GM23338 (cell line): ENCODE data around the gene SLC37A1. TPM values are rescaled to one million over a fixed set of nuclear protein-coding genes. Genes with fewer than 3 reads are reported as not detected.

Experiments
- ATAC-seq: fragments of 200-7000 bp; cut with Tn5 transposase; 3 replicates; pipeline ENCODE4 v1.9.1; 2020
- DNase-seq: peaks from one replicate; pipeline ENCODE4 v3.0.0-alpha.2; 2015; ENCODE audit warnings: low spot score
- H2AFZ ChIP-seq: fragments of 200-600 bp; sonication (generic); 2 replicates; pipeline ENCODE4 v1.8.0; 2016; ENCODE audit warnings: antibody characterized with exemption, mild to moderate bottlenecking, moderate library complexity
- H3F3A ChIP-seq: fragments of 200-600 bp; sonication (generic); replicated peaks from 2 replicates; pipeline ENCODE4 v1.8.0; 2017; ENCODE audit warnings: antibody characterized with exemption, mixed run types, low read depth
- H3K27ac ChIP-seq: fragments of 200-600 bp; sonication (generic); 2 replicates; pipeline ENCODE4 v1.6.1; 2016; ENCODE audit warnings: low read depth
- H3K27me3 ChIP-seq: fragments of 200-600 bp; sonication (generic); 2 replicates; pipeline ENCODE4 v1.8.0; 2016; ENCODE audit warnings: mild to moderate bottlenecking, mixed run types, moderate library complexity; ENCODE audit not compliant: insufficient read depth
- H3K36me3 ChIP-seq: fragments of 200-600 bp; sonication (generic); 2 replicates; pipeline ENCODE4 v1.8.0; 2016; ENCODE audit warnings: mild to moderate bottlenecking; ENCODE audit not compliant: insufficient read depth
- H3K4me1 ChIP-seq: fragments of 200-600 bp; sonication (generic); 2 replicates; pipeline ENCODE4 v1.8.0; 2016; ENCODE audit warnings: mild to moderate bottlenecking, moderate library complexity; ENCODE audit not compliant: insufficient read depth
- H3K4me2 ChIP-seq: fragments of 200-600 bp; sonication (generic); 2 replicates; pipeline ENCODE4 v1.7.1; 2017; ENCODE audit warnings: mixed run types
- H3K4me3 ChIP-seq: fragments of 200-600 bp; sonication (generic); 2 replicates; pipeline ENCODE4 v1.6.1; 2016; ENCODE audit warnings: mixed run types
- H3K79me2 ChIP-seq: fragments of 200-600 bp; sonication (generic); replicated peaks from 2 replicates; pipeline ENCODE4 v1.8.0; 2017; ENCODE audit warnings: mild to moderate bottlenecking; ENCODE audit not compliant: insufficient read depth
- H3K9me2 ChIP-seq: fragments of 200-600 bp; sonication (generic); 2 replicates; pipeline ENCODE4 v1.8.0; 2017; ENCODE audit not compliant: insufficient read depth
- H4K20me1 ChIP-seq: fragments of 200-600 bp; sonication (generic); replicated peaks from 2 replicates; pipeline ENCODE4 v1.8.0; 2017; ENCODE audit warnings: mild to moderate bottlenecking; ENCODE audit not compliant: insufficient read depth
- H3K27ac Mint-ChIP-seq: 2 replicates; pipeline ENCODE4 v1.8.0; 2020; ENCODE audit warnings: inconsistent platforms, mild to moderate bottlenecking, moderate library complexity, mixed read lengths
- H3K27me3 Mint-ChIP-seq: 3 replicates; pipeline ENCODE4 v1.8.0; 2022; ENCODE audit warnings: low read depth, mild to moderate bottlenecking, moderate library complexity, mixed read lengths, inconsistent platforms; ENCODE audit not compliant: insufficient read depth, poor library complexity
- H3K36me3 Mint-ChIP-seq: 3 replicates; pipeline ENCODE4 v1.8.0; 2021; ENCODE audit warnings: low read depth, mild to moderate bottlenecking, inconsistent platforms, moderate library complexity, mixed read lengths
- H3K4me1 Mint-ChIP-seq: 3 replicates; pipeline ENCODE4 v1.8.0; 2020; ENCODE audit warnings: mild to moderate bottlenecking, inconsistent platforms, mixed read lengths
- H3K4me3 Mint-ChIP-seq: 3 replicates; pipeline ENCODE4 v1.8.0; 2021; ENCODE audit warnings: moderate library complexity, mild to moderate bottlenecking, inconsistent platforms, mixed read lengths
- H3K9me3 Mint-ChIP-seq: 3 replicates; pipeline ENCODE4 v1.8.0; 2020; ENCODE audit warnings: moderate library complexity, mild to moderate bottlenecking, inconsistent platforms, mixed read lengths
- ETS1 ChIP-seq: IDR thresholded peaks from 2 replicates; pipeline ENCODE4 v1.6.1; 2016; ENCODE audit warnings: antibody characterized with exemption
- EZH2 ChIP-seq: fragments of 200-600 bp; sonication (generic); IDR thresholded peaks from one replicate; pipeline ENCODE4 v1.8.0; 2017; ENCODE audit warnings: antibody characterized with exemption, mild to moderate bottlenecking, low read depth; ENCODE audit not compliant: unreplicated experiment
- JUNB ChIP-seq: IDR thresholded peaks from one replicate; pipeline ENCODE4 v1.6.1; 2016; ENCODE audit warnings: antibody characterized with exemption; ENCODE audit not compliant: unreplicated experiment
- NANOG ChIP-seq: IDR thresholded peaks from 2 replicates; pipeline ENCODE4 v1.6.1; 2016; ENCODE audit warnings: antibody characterized with exemption, borderline replicate concordance
- POLR2AphosphoS5 ChIP-seq: IDR thresholded peaks from 2 replicates; pipeline ENCODE4 v1.6.1; 2016; ENCODE audit warnings: antibody characterized with exemption, low read depth
- REST ChIP-seq: IDR thresholded peaks from one replicate; pipeline ENCODE4 v1.6.1; 2018; ENCODE audit warnings: antibody characterized with exemption; ENCODE audit not compliant: unreplicated experiment
- STAT1 ChIP-seq: IDR thresholded peaks from one replicate; pipeline ENCODE4 v1.6.1; 2016; ENCODE audit warnings: antibody characterized with exemption; ENCODE audit not compliant: unreplicated experiment
- ZNF331 ChIP-seq: fragments of 250-450 bp; sonication (Bioruptor Pico); IDR thresholded peaks from 2 replicates; pipeline ENCODE4 v1.5.0; 2020; ENCODE audit warnings: low read depth, mild to moderate bottlenecking, moderate library complexity
- ZNF462 ChIP-seq: fragments of 250-450 bp; sonication (Bioruptor Pico); IDR thresholded peaks from 2 replicates; pipeline ENCODE4 v1.5.0; 2020; ENCODE audit warnings: mild to moderate bottlenecking, moderate library complexity
- polyA plus RNA-seq: library from polyadenylated mRNA; unstranded; fragments of >200 nt; fragmentation: Nextera tagmentation; extraction: Ambion mirVana; gene quantifications from 2 replicates; pipeline ENCODE4 v1.2.1, GENCODE V29; 2016
- total RNA-seq: library from RNA; depleted of rRNA; stranded (reverse); fragments of >200 nt; shearing (Covaris generic); gene quantifications from 2 replicates; pipeline ENCODE4 v1.2.3, GENCODE V29; 2014

The SLC37A1 gene
- total and polyA plus RNA-seq, 2 experiments from 2014 or later: 14.0 to 30.3 TPM

GRCh38 chr21:42532466-42533181, 19.0 kb downstream of the SLC37A1 start:
- no peak overlapping the region for H3K4me3 Mint-ChIP-seq
- H3K27me3 Mint-ChIP-seq: peaks cover 8% of the 10 kb centered on the region
- DNase-seq (no peak), ATAC-seq (no peak)
- H3K27me3 ChIP-seq: no peaks in the 10 kb centered on the region
- peaks cover 12% of the 10 kb centered on the region for H4K20me1 ChIP-seq
- no peak overlapping the region for H3K4me3 ChIP-seq
- no peaks in the 10 kb centered on the region for H3K9me2 ChIP-seq
- no peak overlapping the region for H3K27ac ChIP-seq
- H3K36me3 Mint-ChIP-seq: peaks cover 21% of the 10 kb centered on the region; the same call in 2 of the 3 replicates
- peaks cover 7% of the 10 kb centered on the region; the same call in 1 of the 2 replicates for H3K79me2 ChIP-seq
- no peaks in the 10 kb centered on the region for H3K36me3 ChIP-seq
- H2AFZ ChIP-seq: no peak overlapping the region
- no peak overlapping the region for H3K4me2 ChIP-seq
- H3K27ac Mint-ChIP-seq: peak overlapping the region; percentile 73; the same call in 1 of the 2 replicates
- peaks cover 22% of the 10 kb centered on the region for H3K4me1 Mint-ChIP-seq
- peaks cover 2% of the 10 kb centered on the region; the same call in 1 of the 2 replicates for H3F3A ChIP-seq
- no peaks in the 10 kb centered on the region for H3K9me3 Mint-ChIP-seq
- no peak for TF ChIP-seq ETS1
- no peak for TF ChIP-seq NANOG
- TF ChIP-seq ZNF331 (CRISPR knock-in tag): no peak
- TF ChIP-seq STAT1: no peak
- no peak for TF ChIP-seq EZH2
- no peak for TF ChIP-seq ZNF462 (CRISPR knock-in tag)
- no peak for TF ChIP-seq JUNB
- TF ChIP-seq POLR2AphosphoS5: no peak
- TF ChIP-seq REST: no peak
- H3K4me1 ChIP-seq: no peaks in the 10 kb centered on the region; the same call in 1 of the 2 replicates
